H7 (cell line): ENCODE data around the gene LSP1. TPM values are rescaled to one million over a fixed set of nuclear protein-coding genes. Genes with fewer than 3 reads are reported as not detected.

ENCODE experiments used
- DNase-seq: peaks from one replicate; pipeline ENCODE4 v3.0.0; 2012
- H3K27me3 ChIP-seq: 2 replicates; pipeline ENCODE4 v1.6.0; 2011; ENCODE audit warnings: mild to moderate bottlenecking, low read length; ENCODE audit not compliant: control insufficient read depth, insufficient read depth
- H3K36me3 ChIP-seq: replicated peaks from 2 replicates; pipeline ENCODE4 v1.5.1; 2011; ENCODE audit warnings: low read length; ENCODE audit not compliant: control insufficient read depth, insufficient read depth
- H3K4me3 ChIP-seq: 2 replicates; pipeline ENCODE4 v1.5.1; 2011; ENCODE audit warnings: low read depth, mild to moderate bottlenecking, control low read depth, low read length, moderate library complexity; ENCODE audit not compliant: insufficient read depth
- total RNA-seq: library from RNA; depleted of rRNA; stranded (reverse); fragments of >200 nt; shearing (Covaris generic); gene quantifications from 2 replicates; pipeline ENCODE4 v1.2.3, GENCODE V29; 2014

The LSP1 gene
- total RNA-seq, 1 experiment from 2014 or later: 0.35 TPM

DNA sequence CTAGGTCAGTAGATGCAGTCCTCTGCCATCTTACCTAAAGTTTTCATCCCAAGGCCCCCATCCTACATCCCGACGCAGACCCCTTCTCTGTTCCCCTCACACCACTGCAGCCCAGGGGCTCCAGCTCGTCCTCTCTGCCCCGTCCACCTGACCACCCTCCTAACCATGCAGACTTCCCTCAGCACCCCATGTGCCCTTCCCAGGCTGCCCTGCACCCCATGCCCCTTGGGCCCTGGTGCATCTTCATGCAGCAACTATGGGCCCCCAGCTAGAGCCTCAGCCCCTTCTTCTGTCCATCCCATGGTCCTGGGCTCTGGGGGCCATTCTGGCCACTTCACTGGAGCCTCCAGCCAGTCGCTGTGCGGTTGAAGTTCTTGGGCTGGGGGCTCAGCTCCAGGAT, 35.9 kb downstream of the LSP1 start:
- Histone ChIP-seq H3K27me3 (no peaks in the 10 kb centered on the region), H3K36me3 (no peaks in the 10 kb centered on the region), H3K4me3 (no peak overlapping the region)
- DNase-seq: peak; percentile 44

DNA sequence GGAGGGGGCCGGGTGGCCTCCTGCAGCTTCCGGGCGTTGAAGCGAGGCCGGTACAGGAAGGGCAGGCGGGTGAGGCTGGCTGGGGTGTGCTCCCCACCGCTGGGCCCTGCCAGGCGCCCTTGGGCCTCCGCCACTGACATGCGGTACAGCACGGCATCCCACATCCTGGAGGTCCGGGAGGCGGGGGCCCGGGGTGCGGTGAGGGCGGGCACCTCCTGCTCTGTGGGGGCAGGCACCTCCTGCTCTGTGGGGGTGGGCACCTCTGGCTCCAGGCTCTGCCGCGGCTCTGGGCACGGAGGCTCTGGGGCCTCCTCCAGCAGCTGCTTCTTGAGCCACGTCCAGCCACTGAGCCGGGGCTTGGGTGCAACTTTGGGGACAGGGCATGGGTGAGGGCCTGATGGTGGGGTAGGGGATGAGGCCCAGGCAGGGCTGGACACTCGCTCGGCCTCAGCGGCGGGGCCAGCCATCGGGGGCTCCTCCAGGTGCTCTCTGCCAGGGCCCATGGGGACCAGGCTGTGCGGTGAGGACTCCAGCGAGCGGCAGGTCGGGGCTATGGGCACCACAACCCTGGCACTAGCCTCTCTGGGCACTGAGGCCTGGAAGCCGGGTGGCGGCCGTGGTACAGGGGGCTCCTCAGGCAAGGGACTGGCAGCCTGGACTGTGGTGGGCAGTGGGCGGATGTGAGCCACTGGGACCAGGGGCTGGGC, 36.5 kb downstream of the LSP1 start:
- H3K4me3 ChIP-seq: no peak overlapping the region
- H3K36me3 ChIP-seq: no peaks in the 10 kb centered on the region
- H3K27me3 ChIP-seq: no peaks in the 10 kb centered on the region
- DNase-seq: peak; percentile 59

DNA sequence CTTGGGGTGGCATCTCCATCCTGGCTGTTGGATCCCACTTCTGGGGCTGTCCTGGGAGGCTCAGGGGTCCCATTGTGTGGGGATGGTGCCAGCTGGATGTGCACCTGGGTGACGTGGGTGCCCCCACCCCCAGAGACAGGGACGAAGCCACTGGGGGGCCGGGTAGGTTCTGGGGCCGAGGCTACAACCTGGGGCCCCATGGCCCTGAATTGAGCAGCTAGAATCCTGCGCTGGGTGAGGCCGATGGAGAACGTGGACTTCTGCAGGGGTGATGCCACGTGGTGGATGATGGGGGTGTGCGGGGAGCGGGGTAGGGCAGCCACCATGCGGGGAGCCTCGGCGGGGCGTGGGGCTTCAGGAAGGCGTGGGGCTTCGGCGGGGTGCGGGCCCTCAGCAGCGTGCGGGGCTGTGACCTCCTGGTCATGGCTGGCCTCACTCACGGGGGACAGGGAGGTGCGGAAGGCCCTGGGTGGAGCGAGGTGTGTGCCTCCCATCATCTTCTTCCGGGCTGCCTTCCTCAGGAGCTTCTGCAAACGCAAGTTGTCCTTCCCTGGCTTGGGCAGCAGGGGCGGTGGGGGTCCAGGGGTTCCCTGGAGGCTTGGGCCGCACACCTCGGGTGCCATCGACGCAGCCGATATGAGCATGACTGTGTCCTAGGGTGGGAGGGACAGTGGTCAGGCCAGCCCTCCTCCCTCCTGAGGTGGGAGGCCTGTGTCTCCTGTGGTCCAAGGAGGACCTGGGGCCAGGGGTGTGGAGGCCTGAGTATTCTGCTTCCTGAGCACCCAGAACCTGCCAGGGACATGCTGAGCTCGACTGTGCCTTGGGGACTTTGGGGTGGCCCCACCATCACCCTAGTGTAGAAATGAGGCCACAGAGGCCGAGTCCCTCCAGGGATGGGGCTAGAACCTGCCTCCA, 37.3 kb downstream of the LSP1 start:
- DNase-seq: no peak
- Histone ChIP-seq H3K4me3 (no peak overlapping the region), H3K27me3 (no peaks in the 10 kb centered on the region), H3K36me3 (no peaks in the 10 kb centered on the region)

DNA sequence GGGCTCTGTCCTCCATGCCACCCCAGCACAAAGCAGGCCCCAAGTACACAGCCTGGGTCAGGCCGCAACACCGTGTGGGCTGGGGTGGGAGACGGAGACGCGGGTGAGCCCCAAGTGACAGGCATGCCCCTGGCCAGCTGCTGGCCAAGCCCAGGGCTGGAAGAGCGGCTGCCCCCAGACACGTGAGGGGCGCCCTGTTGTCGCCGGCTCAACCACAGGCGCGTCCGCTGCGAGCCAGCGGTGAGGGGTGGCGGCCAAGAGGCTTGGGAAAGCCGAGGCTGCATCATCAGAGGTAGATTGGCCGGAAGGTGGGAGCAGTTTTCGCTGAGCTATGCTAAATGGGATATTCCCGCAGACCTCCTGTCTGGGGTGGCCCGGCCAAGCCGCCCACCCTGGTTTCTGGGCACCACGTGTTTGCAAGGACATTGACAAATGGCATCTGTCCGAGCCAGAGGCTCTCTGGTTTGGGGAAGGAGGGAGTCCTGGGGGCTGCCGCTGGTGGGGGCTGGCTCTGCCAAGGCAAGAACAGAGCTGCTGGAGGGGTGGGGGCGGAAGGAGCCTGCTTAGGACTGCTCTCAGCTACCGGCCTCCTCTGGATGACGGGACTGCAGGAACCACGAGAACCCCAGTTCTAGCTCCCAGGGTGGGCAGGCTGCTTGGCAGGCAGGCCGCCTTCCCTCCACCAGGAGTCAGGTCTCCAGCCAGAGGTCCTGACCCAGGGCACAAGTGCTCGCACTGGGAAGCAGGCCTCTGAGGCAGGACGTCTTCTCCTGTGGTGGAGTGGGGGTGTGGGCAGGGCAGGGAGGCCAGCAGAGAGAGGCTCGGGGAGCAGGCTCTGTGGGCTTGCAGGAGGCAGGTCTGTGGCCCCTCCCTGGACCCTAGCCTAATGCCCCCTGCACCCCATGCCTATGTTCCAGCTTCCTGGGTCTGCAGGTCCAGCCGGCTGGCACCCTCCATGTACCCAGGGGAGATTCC, 38.3 kb downstream of the LSP1 start:
- Histone ChIP-seq H3K4me3 (no peak overlapping the region), H3K27me3 (no peaks in the 10 kb centered on the region), H3K36me3 (no peaks in the 10 kb centered on the region)
- peak; percentile 65 for DNase-seq

DNA sequence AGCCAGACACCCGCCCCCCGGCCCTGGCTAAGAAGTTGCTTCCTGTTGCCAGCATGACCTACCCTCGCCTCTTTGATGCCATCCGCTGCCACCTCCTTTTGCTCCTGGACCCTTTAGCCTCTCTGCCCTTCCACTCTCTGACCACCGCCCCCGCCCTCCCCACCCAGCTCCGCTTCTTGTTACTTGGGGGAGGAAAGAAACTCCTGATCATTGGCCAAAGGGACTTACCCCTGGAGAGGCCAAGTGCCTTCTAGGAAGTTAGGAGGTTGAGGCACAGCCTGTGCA, 38.9 kb downstream of the LSP1 start, which contains the start of gene PRR33:
PRR33 (minus strand) TSS at position 65 of the 285 bp plus-strand sequence. CDS start 1,311 bp downstream, outside the sequence.
- DNase-seq: peak; percentile 61

DNA sequence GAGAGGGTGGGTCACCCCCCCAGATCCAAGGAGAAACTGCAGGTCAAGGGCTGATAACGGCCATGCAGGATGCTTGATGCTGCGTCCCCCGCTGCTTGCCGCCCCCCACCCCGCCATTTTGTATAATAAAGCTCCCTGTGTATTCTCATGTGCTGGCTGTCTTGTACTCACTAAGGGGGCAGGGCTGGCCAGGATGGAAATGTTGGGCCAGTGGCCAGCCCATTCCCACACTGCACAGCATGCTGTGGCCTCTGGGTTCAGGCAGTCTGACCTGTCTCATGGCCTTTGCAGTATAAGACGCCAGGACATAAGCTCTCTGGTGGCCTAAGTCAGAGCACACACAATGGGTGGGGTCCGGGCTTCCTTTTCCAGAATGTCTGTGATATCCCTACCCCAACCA, 39.2 kb downstream of the LSP1 start:
- Histone ChIP-seq H3K27me3 (no peaks in the 10 kb centered on the region; the same call in 1 of the 2 replicates), H3K4me3 (no peak overlapping the region), H3K36me3 (no peaks in the 10 kb centered on the region)
- DNase-seq: no peak

More for the DNA sequence above, 38.9 kb downstream of the LSP1 start, which contains the start of gene PRR33:
- H3K27me3 ChIP-seq: no peaks in the 10 kb centered on the region
- no peaks in the 10 kb centered on the region for H3K36me3 ChIP-seq
- H3K4me3 ChIP-seq: no peak within 1 kb of the TSS

DNA sequence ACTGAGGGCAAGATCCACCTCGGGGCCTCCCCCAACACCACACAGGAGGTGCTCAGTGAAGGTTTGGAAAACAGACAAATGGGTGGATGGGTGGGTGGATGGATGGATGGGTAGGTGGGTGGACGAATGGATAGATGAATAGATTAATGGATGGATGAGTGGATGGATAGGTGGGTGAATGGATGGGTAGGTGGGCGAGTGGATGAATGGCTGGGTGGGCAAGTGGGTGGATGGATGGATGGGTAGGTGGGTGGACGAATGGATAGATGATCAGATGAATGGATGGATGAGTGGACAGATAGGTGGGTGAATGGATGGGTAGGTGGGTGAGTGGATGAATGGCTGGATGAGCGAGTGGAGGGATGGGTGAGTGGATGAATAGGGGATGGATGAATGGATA, 39.7 kb downstream of the LSP1 start:
- Histone ChIP-seq H3K36me3 (no peaks in the 10 kb centered on the region), H3K27me3 (no peaks in the 10 kb centered on the region; the same call in 1 of the 2 replicates), H3K4me3 (no peak overlapping the region)
- no peak for DNase-seq

DNA sequence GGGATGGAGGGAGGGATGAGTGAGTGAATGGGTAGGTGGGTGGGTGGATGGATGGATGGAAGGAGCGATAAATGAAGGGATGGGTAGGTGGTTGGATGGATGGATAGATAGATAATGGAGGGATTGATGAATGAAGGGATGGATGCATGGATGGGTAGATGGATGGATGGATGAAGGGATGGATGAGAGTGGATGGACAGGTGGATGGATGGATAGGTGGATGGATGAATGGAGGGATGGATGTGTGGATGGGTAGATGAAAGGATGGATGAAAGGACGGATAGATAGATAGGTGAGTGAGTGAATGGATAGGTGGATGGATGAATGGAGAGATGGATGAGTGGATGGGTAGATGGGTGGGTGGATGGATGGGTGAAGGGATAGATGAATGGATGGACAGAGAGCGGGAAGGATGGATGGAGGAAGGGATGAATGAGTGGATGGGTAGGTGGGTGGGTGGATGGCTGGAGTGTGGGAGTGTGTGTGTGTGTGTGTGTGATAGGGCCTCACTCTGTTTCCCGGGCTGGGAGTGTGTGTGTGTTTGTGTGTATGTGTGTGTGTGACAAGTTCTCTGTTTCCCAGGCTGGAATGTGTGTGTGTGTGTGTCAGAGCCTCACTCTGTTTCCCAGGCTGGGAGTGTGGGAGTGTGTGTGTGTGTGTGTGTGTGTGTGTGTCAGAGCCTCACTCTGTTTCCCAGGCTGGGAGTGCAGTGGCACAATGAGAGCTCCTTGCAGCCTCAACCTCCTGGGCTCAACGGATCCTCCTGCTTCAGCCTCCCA, 40.9 kb downstream of the LSP1 start:
- H3K36me3 ChIP-seq: no peaks in the 10 kb centered on the region
- DNase-seq: no peak
- H3K4me3 ChIP-seq: no peak overlapping the region
- H3K27me3 ChIP-seq: no peaks in the 10 kb centered on the region; the same call in 1 of the 2 replicates

DNA sequence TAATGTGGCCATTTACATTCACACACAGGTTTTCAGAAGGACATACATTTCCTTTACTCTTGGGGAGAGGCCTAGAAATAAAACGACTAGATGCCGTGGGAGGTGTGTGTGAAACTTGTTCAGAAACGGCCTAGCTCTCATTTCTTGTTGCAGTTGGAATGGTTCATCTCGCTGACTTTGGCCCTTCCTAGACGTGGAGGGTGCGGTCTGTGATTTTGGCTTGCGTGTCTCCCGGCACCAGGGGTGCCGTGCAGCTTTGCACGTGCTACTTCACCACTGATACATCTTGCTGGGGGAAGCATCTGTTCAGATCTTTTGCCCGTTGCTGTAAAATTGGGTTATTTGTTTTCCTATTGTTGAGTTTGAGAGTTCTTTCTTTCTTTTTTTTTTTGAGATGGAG, 41.9 kb downstream of the LSP1 start:
- H3K27me3 ChIP-seq: no peaks in the 10 kb centered on the region; the same call in 1 of the 2 replicates
- no peak overlapping the region for H3K4me3 ChIP-seq
- no peaks in the 10 kb centered on the region for H3K36me3 ChIP-seq
- DNase-seq: no peak

DNA sequence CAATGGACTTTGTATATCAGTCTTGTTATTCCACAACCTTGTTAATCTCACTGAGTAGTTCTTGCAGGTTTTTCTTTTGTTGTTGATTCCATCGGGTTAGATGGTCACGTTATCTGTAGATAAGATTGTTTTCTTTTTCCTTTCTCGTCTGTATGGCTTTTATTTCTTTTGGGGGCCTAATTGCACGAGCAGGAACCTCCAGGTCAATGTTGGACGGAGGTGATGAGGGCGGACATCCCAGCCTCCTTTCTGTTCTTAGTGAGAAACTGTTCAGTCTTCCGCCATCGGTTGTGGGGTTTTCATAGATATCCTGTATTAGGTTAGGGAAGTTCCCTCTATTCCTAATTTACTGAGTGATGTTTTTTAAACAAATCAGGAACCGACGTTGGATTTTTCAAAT, 43.6 kb downstream of the LSP1 start:
- Histone ChIP-seq H3K4me3 (no peak overlapping the region), H3K36me3 (no peaks in the 10 kb centered on the region), H3K27me3 (no peaks in the 10 kb centered on the region; the same call in 1 of the 2 replicates)
- DNase-seq: no peak

DNA sequence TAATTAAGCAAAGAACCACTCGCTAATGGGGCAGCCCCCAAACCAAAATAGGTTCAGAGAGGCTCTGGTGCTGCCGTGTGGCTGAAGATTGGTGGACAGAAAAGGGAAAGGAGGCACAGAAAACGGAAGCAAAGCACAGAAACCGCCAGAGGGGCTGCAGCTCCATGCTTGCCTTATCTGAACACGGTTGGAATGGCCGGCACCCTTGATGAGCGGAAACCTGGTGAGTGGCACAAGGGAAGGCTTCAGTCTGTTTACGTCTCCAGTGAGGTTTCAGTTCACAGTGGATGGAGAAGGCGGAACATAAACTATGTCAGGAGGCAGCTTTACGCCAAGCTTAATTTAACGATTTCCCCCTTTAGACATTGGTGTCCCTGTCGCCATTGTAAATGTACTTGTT, 44.0 kb downstream of the LSP1 start:
- H3K27me3 ChIP-seq: no peaks in the 10 kb centered on the region; the same call in 1 of the 2 replicates
- no peak for DNase-seq
- no peaks in the 10 kb centered on the region for H3K36me3 ChIP-seq
- no peak overlapping the region for H3K4me3 ChIP-seq

DNA sequence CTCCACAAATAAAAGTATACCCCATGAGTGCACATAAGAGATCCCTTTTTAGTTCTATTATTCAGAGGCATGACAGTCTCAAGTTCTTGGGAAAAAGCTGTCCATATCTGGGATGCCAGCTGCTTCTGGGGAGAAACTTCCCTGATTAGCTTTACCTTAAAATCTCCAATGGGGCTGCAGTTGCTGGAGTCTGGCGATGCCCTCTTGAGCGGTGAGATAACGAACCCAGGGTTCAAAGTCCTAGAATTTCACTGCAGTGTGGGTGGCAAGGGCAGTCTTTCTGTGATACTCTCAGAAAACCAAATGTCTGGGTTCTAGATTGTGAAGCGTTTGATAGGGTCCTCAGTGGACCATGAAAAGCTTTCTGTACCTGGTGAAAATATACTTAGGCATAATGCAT, 46.2 kb downstream of the LSP1 start:
- Histone ChIP-seq H3K27me3 (no peaks in the 10 kb centered on the region; the same call in 1 of the 2 replicates), H3K36me3 (no peaks in the 10 kb centered on the region), H3K4me3 (no peak overlapping the region)
- no peak for DNase-seq

DNA sequence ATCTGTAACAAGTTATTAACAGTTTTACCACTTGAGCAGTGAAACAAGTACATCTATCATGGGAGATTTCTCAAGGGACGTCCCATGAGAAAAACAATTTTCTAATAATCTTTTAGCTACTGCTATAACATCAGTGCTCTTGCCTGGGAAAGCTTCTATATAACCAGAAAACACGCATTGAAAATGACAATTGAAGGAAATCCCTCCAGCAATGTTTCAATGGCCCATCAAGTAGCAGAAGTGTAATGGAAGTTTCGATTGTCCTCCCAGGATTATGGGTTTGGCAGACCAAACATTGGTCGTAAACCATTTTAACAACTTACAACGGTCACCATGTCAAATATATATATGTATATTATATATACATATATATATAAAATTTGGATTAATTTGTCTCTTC, 46.8 kb downstream of the LSP1 start:
- Histone ChIP-seq H3K4me3 (no peak overlapping the region), H3K36me3 (no peaks in the 10 kb centered on the region), H3K27me3 (no peaks in the 10 kb centered on the region; the same call in 1 of the 2 replicates)
- DNase-seq: no peak
